ENCODE data around the gene SLC39A3.
"Not testable (repeated sequence)": the region's sequence is repeated elsewhere in the genome, so short reads cannot be mapped to it uniquely, and the experiment has no call there.

The SLC39A3 gene

GRCh38 chr19:2721570-2722540 lies 18.0 kb downstream of the SLC39A3 start:
- DNase-seq, result no peak

- no peak for DNase-seq
Measured at GRCh38 chr19:2720777-2721569, 18.8 kb downstream of the SLC39A3 start, which contains the start of gene DIRAS1. DIRAS1 (minus strand) TSS chr19:2721372; CDS start chr19:2717806, 3,566 bp downstream.

DNA sequence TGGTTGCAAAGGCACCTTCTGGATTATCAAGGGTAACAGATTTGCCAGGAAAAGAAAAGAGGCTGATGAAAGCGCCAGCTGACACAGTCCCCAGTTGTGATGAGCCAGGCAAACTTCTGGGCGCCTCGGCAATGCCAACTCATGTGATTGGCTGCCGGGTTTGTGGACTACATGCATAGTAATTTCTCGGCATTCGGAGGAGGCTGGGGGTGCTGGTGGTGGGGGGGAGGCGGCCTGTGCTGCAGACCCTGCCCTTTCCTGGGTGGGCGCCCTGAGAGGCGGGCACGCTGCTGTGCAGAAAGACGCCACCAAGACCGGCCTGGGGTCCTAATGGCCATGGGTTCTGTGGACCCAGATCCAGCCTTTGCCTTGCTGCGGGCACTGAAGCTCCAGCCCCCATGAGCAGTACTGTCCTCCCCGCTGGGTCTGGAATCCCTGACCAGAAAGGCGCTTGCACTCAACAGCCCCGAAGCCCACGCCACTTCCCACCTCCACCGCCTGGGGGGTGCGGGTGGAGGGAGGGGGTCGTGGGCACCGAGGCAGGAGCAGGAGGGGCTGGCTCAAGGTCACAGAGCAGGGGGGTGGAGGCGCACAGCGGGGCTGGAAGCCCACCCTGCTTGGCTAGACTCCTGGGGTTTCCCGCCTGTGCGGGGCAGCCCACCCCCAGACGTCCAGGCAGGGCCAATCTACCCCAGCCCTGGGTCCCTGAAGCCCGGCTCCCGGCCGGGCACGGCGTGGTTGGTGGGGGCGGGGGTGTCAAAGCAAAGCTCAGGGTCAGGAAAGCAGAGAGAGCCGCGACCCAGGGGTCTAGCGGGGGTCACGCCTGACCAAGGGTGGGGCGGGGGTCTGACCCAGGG lies 19.7 kb downstream of the SLC39A3 start:
- DNase-seq, result no peak

- DNase-seq, result no peak
Measured at GRCh38 chr19:2719232-2719735, 20.5 kb downstream of the SLC39A3 start.

DNA sequence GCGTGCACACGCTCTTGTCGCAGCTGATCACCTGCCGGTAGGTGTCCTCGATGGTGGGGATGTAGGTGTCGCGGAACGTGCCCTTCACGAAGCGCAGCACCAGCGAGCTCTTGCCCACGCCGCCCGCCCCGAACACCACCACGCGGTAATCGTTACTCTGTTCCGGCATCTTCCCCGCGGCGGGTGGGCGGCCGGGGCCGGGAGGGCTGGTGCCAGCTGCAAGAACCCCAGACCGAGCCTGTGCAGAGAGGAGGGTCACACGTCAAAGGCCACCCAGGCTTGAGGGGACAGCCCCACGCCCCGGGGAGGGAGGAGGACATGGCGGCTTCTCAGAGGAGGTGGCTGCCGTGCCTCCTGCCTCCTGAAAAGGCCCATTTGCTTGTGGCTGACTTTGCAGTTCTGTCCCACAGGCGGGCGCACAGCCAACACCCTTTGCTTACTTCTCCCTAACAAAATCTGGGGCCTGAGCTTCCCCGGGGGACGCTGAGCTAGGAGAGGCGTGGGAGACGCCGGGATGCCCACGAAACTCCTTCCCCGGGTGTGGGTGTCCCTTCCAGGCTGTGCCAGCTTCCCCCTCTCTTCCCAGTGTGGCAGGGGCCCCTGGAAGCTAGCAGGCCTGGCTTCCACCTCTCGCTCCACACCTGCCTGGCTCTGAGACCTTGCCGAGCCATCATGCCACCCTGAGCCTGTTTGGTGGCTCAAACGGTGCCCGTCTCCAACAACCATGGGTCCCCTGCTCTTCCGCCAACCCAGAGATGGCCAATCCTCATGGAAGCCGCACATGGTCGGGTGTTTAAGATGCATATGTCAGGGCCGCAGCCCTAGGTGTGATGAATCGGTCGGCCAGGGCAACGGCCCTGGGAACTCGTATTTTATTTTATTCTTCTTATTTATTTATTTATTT lies 21.9 kb downstream of the SLC39A3 start:
- no peak for DNase-seq

GRCh38 chr19:2716722-2717637 lies 22.8 kb downstream of the SLC39A3 start:
- DNase-seq, result no peak

- DNase-seq, result no peak
Measured at GRCh38 chr19:2716275-2716650, 23.6 kb downstream of the SLC39A3 start.

- DNase-seq, result no peak
Measured at GRCh38 chr19:2715470-2716274, 24.1 kb downstream of the SLC39A3 start.

DNA sequence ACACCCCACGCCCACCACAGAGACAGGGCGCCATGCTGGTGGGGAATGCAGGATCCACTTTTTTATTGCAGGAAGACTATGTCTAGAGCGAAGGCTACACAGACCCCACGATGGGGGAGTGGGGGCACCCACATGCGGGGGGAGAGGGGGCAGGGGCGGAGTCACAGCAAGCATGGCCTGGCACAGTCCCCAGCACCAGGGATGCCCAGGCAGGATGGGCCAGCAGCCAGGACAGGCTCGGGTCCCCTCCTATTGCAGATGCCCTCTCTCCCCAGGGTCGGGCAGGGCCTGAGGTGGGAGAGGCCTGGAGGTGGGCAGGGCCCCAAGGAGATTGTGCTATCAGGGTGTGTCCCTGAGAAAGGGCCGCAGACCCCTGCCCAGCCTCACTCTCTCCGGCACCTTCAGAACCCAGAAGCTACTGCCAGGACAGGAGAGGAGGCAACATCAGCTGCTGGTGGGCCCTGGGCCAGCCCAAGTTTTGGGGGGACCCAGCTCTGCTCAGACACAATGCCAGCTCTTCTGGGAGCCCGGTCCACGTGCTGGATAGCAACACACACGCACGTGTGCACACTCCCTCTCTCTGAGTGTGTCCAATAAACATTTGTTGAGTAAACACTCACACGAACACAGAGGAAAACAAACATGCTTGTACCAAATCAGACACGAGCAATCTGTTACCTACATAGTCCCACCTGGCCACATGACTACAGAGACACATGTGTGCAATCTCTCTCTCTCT lies 25.1 kb downstream of the SLC39A3 start:
- no peak for DNase-seq

DNA sequence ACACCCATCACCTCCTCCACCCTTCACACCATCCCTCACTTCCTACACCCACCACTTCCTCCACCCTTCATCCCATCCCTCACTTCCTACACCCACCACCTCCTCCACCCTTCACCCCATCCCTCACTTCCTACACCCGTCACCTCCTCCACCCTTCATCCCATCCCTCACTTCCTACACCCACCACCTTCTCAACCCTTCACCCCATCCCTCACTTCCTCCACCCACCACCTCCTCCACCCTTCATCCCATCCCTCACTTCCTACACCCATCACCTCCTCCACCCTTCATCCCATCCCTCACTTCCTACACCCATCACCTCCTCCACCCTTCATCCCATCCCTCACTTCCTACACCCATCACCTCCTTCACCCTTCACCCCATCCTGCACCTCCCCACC lies 25.7 kb downstream of the SLC39A3 start:
- DNase-seq, result not testable (repeated sequence)

- not testable (repeated sequence) for DNase-seq
Measured at GRCh38 chr19:2713170-2713569, 26.6 kb downstream of the SLC39A3 start.

DNA sequence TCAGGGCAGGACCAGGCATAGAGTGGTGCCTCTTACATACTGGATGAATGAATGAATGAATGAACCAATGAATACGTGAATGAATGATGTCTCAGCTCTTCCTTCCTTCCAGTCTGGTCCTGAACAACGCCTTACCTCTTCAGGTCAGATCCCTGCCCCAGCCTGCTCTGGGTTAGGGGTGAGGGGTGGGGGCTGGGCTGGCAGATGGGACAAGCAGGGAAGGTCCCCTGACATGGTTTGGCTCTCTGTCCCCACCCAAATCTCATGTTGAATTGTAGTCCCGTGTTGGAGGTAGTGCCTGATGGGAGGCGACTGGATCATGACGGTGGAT lies 28.0 kb downstream of the SLC39A3 start:
- DNase-seq, result no peak

- DNase-seq, result no peak
Measured at GRCh38 chr19:2711172-2711874, 28.5 kb downstream of the SLC39A3 start.

DNA sequence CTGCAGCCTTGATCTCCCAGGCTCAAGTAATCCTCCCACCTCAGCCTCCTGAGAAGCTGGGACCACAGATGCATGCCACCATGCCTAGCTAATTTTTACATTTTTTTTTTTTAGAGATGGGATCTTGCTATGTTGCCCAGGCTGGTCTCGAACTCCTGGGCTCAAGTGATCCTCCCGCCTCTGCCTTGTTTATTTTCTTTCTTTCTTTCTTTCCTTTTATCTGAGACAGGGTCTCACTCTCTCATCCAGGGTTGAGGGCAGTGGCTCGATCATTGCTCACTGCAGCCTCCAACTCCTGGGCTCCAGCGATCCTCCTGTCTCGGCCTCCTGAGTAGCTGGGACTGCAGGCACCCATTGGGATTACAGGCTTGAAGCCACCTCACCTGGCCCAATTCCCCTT lies 33.6 kb downstream of the SLC39A3 start:
- DNase-seq, result no peak

GRCh38 chr19:2703691-2704216 lies 36.1 kb downstream of the SLC39A3 start:
- no peak for DNase-seq

- DNase-seq, result no peak
Measured at GRCh38 chr19:2703077-2703437, 36.8 kb downstream of the SLC39A3 start.

GRCh38 chr19:2702170-2703076 lies 37.4 kb downstream of the SLC39A3 start, which contains the start of gene GNG7:
GNG7 (minus strand) TSS chr19:2702694; CDS start chr19:2520688, 182,006 bp downstream.
- DNase-seq, result peak; percentile 92

Data from activated naive CD4-positive, alpha-beta T cell treated with Interleukin-2 at 50 U/mL for 16 hours (primary cell).